GM12878 (cell line): ENCODE data around the gene GPC2. TPM values are rescaled to one million over a fixed set of nuclear protein-coding genes. Genes with fewer than 3 reads are reported as not detected.
A peak's percentile ranks its signal among the peaks of the same experiment; 100 is the strongest.

Experiments
- ATAC-seq: fragments of 200-7000 bp; cut with Tn5 transposase; 3 replicates; pipeline ENCODE4 v1.9.1; 2020; ENCODE audit warnings: mild to moderate bottlenecking, moderate library complexity
- BruUV-seq: library from RNA; stranded (reverse); fragments of 400-500 nt; replicated peaks from 2 replicates; lab custom pipeline; 2021; lab: Mats Ljungman, UMichigan
- CTCF ChIA-PET: fragments of 300-600 bp; sonication (Branson Sonifier 250); formaldehyde crosslinking; extraction: SDS; loops from one replicate; lab custom pipeline; 2021; ENCODE audit warnings: inconsistent platforms; lab: Yijun Ruan, JAX
- POLR2A ChIA-PET: fragments of 350-600 bp; formaldehyde crosslinking; extraction: SDS; loops from one replicate; lab custom pipeline; 2021; ENCODE audit warnings: inconsistent platforms; lab: Charles Lee
- RAD21 ChIA-PET: fragments of 300-600 bp; sonication (Branson Sonifier 250); formaldehyde crosslinking; loops from one replicate; lab custom pipeline; 2023; ENCODE audit warnings: antibody characterized with exemption; ENCODE audit not compliant: unreplicated experiment; lab: Charles Lee
- SMC1A ChIA-PET: fragments of 300-600 bp; sonication (Branson Sonifier 250); formaldehyde crosslinking; loops from one replicate; lab custom pipeline; 2023; ENCODE audit not compliant: unreplicated experiment, uncharacterized antibody; lab: Charles Lee
- DNase-seq: peaks from one replicate; pipeline ENCODE4 v3.0.0-alpha.2; 2011; ENCODE audit warnings: low read depth, low spot score
- FAIRE-seq: peaks from 3 replicates; lab custom pipeline; 2011; peaks lifted over from hg19 to GRCh38; lab: Jason Lieb, UNC
- H2AFZ ChIP-seq: 2 replicates; pipeline ENCODE4 v1.6.0; 2011; ENCODE audit warnings: low read depth, low read length, control low read depth; ENCODE audit not compliant: control insufficient read depth
- H3K27ac ChIP-seq: 2 replicates; pipeline ENCODE4 v1.5.1; 2011; ENCODE audit warnings: control low read depth; ENCODE audit not compliant: control insufficient read depth, insufficient read depth
- H3K27me3 ChIP-seq, 2 experiments: replicated peaks in 1 of 2; 2 replicates each; pipeline versions ENCODE4 v1.6.0 to v1.6.1; 2011; ENCODE audit warnings: low read length in 1 of 2; ENCODE audit not compliant: control insufficient read depth in 2 of 2, insufficient read depth in 2 of 2
- H3K36me3 ChIP-seq, 2 experiments: 2 replicates each; pipeline ENCODE4 v1.5.1; 2011; ENCODE audit warnings: low read length in 1 of 2; ENCODE audit not compliant: control insufficient read depth in 2 of 2, insufficient read depth in 2 of 2
- H3K4me1 ChIP-seq: 2 replicates; pipeline ENCODE4 v1.6.1; 2011; ENCODE audit warnings: mild to moderate bottlenecking, low read length, moderate library complexity, mixed read lengths; ENCODE audit not compliant: control insufficient read depth, insufficient read depth
- H3K4me2 ChIP-seq: 2 replicates; pipeline ENCODE4 v1.6.0; 2011; ENCODE audit warnings: control low read depth; ENCODE audit not compliant: control insufficient read depth, insufficient read depth
- H3K4me3 ChIP-seq: fragments of 200-600 bp; sonication (generic); 2 replicates; pipeline ENCODE4 v1.5.1; 2016
- H3K79me2 ChIP-seq: 2 replicates; pipeline ENCODE4 v1.6.0; 2011; ENCODE audit warnings: low read length; ENCODE audit not compliant: control insufficient read depth, insufficient read depth
- H3K9ac ChIP-seq: 2 replicates; pipeline ENCODE4 v1.8.0; 2011; ENCODE audit warnings: low read length, control low read depth, mixed read lengths; ENCODE audit not compliant: control insufficient read depth, insufficient read depth
- H3K9me3 ChIP-seq: replicated peaks from 3 replicates; pipeline ENCODE4 v1.5.1; 2011; ENCODE audit warnings: mild to moderate bottlenecking, low read length; ENCODE audit not compliant: control insufficient read depth, insufficient read depth
- H4K20me1 ChIP-seq: 2 replicates; pipeline ENCODE4 v1.6.0; 2011; ENCODE audit not compliant: control insufficient read depth, insufficient read depth
- EZH2 ChIP-seq: IDR thresholded peaks from 2 replicates; pipeline ENCODE4 v1.6.1; 2012; ENCODE audit warnings: low read depth, mild to moderate bottlenecking, control low read depth, inconsistent platforms, low read length, borderline replicate concordance; ENCODE audit not compliant: control insufficient read depth
- FOXK2 ChIP-seq: fragments of 450-650 bp; IDR thresholded peaks from 2 replicates; pipeline ENCODE4 v1.6.1; 2017; ENCODE audit warnings: mild to moderate bottlenecking, moderate library complexity
- IKZF2 ChIP-seq, 2 experiments: fragments of 450-650 bp; IDR thresholded peaks; 2 replicates each; pipeline ENCODE4 v1.6.1; 2017; ENCODE audit warnings: mild to moderate bottlenecking in 2 of 2, moderate library complexity in 2 of 2
- JUNB ChIP-seq: IDR thresholded peaks from 2 replicates; pipeline ENCODE4 v1.6.1; 2016; ENCODE audit warnings: antibody characterized with exemption, mild to moderate bottlenecking
- NRF1 ChIP-seq: conservative IDR thresholded peaks from 2 replicates; pipeline ENCODE4 v1.6.1; 2011; ENCODE audit warnings: mild to moderate bottlenecking, low read depth, low read length, improper control_type of control experiment
- PKNOX1 ChIP-seq: fragments of 450-650 bp; IDR thresholded peaks from 2 replicates; pipeline ENCODE4 v1.6.1; 2016; ENCODE audit warnings: mild to moderate bottlenecking
- POLR2A ChIP-seq: IDR thresholded peaks from 2 replicates; pipeline ENCODE4 v1.6.1; 2011; ENCODE audit warnings: low read depth, mild to moderate bottlenecking, low read length
- RAD21 ChIP-seq: IDR thresholded peaks from 2 replicates; pipeline ENCODE4 v1.6.1; 2011; ENCODE audit warnings: mild to moderate bottlenecking, low read depth, low read length, moderate library complexity; ENCODE audit not compliant: insufficient read depth
- RUNX3 ChIP-seq: IDR thresholded peaks from 2 replicates; pipeline ENCODE4 v1.6.1; 2012; ENCODE audit warnings: low read length, inconsistent platforms
- STAT3 ChIP-seq: IDR thresholded peaks from 2 replicates; pipeline ENCODE4 v1.6.1; 2011; ENCODE audit warnings: low read depth, low read length, improper control_type of control experiment
- ZBTB11 ChIP-seq: fragments of 450-650 bp; formaldehyde crosslinking; IDR thresholded peaks from 2 replicates; pipeline ENCODE4 v1.5.0; 2022; ENCODE audit warnings: mild to moderate bottlenecking, missing genetic modification characterization
- ZNF592 ChIP-seq: fragments of 450-650 bp; IDR thresholded peaks from 2 replicates; pipeline ENCODE4 v1.6.1; 2017; ENCODE audit warnings: mild to moderate bottlenecking, moderate library complexity
- WGBS: methylation state at CpG from one replicate; pipeline ENCODE4 v1.1.6; 2016; ENCODE audit warnings: low lambda C conversion rate; ENCODE audit not compliant: insufficient replicate concordance, insufficient coverage; ENCODE audit errors: missing lambda C conversion rate; 5-methylcytosine and 5-hydroxymethylcytosine counted together
- in situ Hi-C: fragments of 300-500 bp; cut with MboI; formaldehyde crosslinking; loops from 9 replicates; pipeline ENCODE4 v1.14.3; 2018; ENCODE audit warnings: mixed read lengths
- intact Hi-C: fragments of 100-400 bp; cut with micrococcal nuclease; formaldehyde crosslinking; loops from one replicate; pipeline ENCODE4 v1.14.2; 2022; ENCODE audit not compliant: unreplicated experiment
- polyA plus RNA-seq, 11 experiments: library from polyadenylated mRNA; depleted of rRNA in 4 of 11; unstranded in 6 of 11; stranded (reverse) in 5 of 11; fragments of >200 nt; fragmentation: Nextera tagmentation in 4 of 11; fragmentation: Illumina TruSeq in 1 of 11; extraction: Ambion mirVana in 4 of 11; extraction: Trizol in 1 of 11; gene quantifications; 1 replicate in 1 of 11; 2 replicates in 10 of 11; pipeline versions ENCODE4 v1.2.1 to v1.2.3, GENCODE V29; 2011 to 2016; ENCODE audit warnings: inconsistent platforms in 2 of 11, missing spikeins in 2 of 11, low read depth in 1 of 11
- total RNA-seq, 4 experiments: library from RNA; depleted of rRNA in 3 of 4; stranded (reverse); fragments of >200 nt in 3 of 4; fragmentation: Illumina TruSeq in 1 of 4; extraction: Trizol in 1 of 4; gene quantifications; 2 replicates each; pipeline versions ENCODE4 v1.2.1 to v1.2.3, GENCODE V29; 2013 to 2021

Gene GPC2
- total and polyA plus RNA-seq, 10 of the 15 experiments (the other 5 are each of a cell fraction or from before 2014, with no cell fraction given) = 0.19 to 6.3 (median 0.77) TPM

- no peak for DNase-seq
- intact Hi-C loops = no loop called here
- BruUV-seq = no TSS peak
Measured at GRCh38 chr7:100156331-100157068, 20.7 kb downstream of the GPC2 start.

More at GRCh38 chr7:100156331-100157068, 20.7 kb downstream of the GPC2 start:
- Histone ChIP-seq H3K36me3 (peaks cover 0 to 15% of the 10 kb centered on the region in 2 experiments), H3K4me3 (peak overlapping the region; percentile 89; the same call in 1 of the 2 replicates), H3K27me3 (no peaks in the 10 kb centered on the region), H3K27ac (no peak overlapping the region), H2AFZ (no peak overlapping the region), H3K9ac (no peak overlapping the region; the same call in 1 of the 2 replicates), H3K9me3 (no peaks in the 10 kb centered on the region), H3K79me2 (peaks cover 16% of the 10 kb centered on the region), H4K20me1 (no peaks in the 10 kb centered on the region), H3K4me1 (peaks cover 13% of the 10 kb centered on the region; the same call in 1 of the 2 replicates), H3K4me2 (peak overlapping the region; percentile 95)
- ChIA-PET CTCF (interaction anchor here (1.0 to 2.7 kb wide), 10 partner anchors 8 to 72 kb away, joined by 3 to 9 read pairs (median 5); partner anchors contain the start of genes GAL3ST4 and LAMTOR4), SMC1A (interaction anchor here (1.0 to 1.3 kb wide), 4 partner anchors 28 to 54 kb away, joined by 3 to 4 read pairs (median 3); no protein-coding TSS in a partner anchor), RAD21 (interaction anchor here (0.7 to 1.4 kb wide), 4 partner anchors 11 to 251 kb away, joined by 3 to 5 read pairs (median 4); partner anchors contain the start of gene GAL3ST4), POLR2A (interaction anchor here (0.5 to 3.7 kb wide), 6 partner anchors 8 to 538 kb away, joined by 3 to 28 read pairs (median 4); partner anchors contain the start of genes AP4M1, GAL3ST4, LAMTOR4 and MCM7)
- 62% methylated on average over 16 of the region's 16 CpGs for WGBS
- no peak for FAIRE-seq
- in situ Hi-C loops = no loop called here
- peak; percentile 60 for ATAC-seq
- peak; percentile 14 to 23; a peak in 1 of 4 replicates for TF ChIP-seq IKZF2 (IDR thresholded peaks at IDR 0.05)
- TF ChIP-seq RAD21 = no peak
- no peak for TF ChIP-seq FOXK2
- no peak for TF ChIP-seq ZNF592
- peak; percentile 45; the same call in 1 of the 2 replicates for TF ChIP-seq POLR2A
- no peak for TF ChIP-seq ZBTB11 (CRISPR knock-in tag)
- no peak for TF ChIP-seq STAT3
- TF ChIP-seq EZH2 = no peak
- 0 out of 2 replicates have a peak, but pooled peaks have one; percentile 35 for TF ChIP-seq PKNOX1
- no peak for TF ChIP-seq JUNB
- TF ChIP-seq NRF1 = no peak
- peak; percentile 45 for TF ChIP-seq RUNX3
